NB4 (cell line): Measurements from ENCODE around the gene MBNL2.

Source experiments
- MYC ChIP-seq: IDR thresholded peaks from 2 replicates; pipeline ENCODE4 v1.6.1; 2011; ENCODE audit warnings: low read depth, low read length
- POLR2A ChIP-seq: IDR thresholded peaks from 2 replicates; pipeline ENCODE4 v1.6.1; 2011; ENCODE audit warnings: mild to moderate bottlenecking; ENCODE audit not compliant: insufficient read length; ENCODE audit errors: extremely low read depth

- TF ChIP-seq MYC (no peak), POLR2A (no peak)
These were observed 103.6 kb downstream of the MBNL2 start for GRCh38 chr13:97325738-97326137.
